Non-pigmented ciliary epithelial cell (primary cell): ENCODE results near the gene PXK.
A peak's percentile ranks its signal among the peaks of the same experiment; 100 is the strongest.

Experiments used
- DNase-seq: peaks from one replicate; pipeline ENCODE4 v3.0.0-alpha.2; 2010; ENCODE audit warnings: low read depth

Gene PXK

DNA sequence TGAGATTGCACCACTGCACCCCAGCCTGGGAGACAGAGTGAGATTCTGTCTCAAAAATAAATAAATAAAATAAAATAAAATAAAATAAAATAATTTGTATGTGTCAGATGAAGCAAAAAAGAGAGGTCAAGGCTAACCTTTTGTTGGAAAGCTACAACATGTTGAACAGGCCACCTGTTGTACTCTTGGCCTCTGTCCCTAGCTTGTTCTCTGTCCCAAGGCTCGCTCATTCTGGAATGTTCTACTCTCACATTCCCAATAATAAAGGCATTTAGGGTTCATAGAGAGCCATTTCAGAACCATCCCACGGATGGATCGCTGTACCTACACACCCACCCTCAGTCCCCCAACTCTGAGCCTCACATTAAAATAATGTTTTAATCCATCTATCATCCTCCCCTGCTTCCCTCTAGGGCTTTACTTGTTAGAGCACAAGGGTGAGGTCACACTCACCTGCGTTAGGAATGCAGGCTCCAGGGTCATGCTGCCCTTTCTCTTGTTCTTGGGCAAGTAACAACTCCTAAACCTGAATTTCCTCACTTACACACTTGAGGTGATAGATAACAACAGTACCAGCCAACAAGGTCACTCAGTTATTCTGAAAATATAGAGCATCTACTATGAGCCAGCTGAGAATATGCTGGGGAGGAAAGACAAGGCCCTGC lies 134.3 kb downstream of the PXK start:
- DNase-seq = no peak

DNA sequence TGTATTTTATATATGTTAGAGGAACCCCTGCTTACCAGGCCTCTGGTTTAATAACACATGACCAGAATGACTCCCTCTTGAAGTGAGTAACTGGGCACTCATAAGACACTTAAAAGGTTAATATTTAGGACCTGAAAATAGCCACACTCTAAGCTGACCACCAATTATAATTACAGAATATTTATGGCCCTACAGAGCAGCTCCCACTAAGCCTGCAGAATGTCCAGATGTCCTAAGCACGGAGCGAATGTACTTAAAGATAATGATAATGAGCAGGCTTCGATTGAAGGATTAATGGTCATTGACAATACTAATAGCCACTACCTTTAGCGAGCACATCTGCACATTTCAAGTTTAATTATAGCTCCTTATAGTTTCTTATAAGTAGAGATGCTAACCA lies 136.4 kb downstream of the PXK start:
- no peak for DNase-seq

DNA sequence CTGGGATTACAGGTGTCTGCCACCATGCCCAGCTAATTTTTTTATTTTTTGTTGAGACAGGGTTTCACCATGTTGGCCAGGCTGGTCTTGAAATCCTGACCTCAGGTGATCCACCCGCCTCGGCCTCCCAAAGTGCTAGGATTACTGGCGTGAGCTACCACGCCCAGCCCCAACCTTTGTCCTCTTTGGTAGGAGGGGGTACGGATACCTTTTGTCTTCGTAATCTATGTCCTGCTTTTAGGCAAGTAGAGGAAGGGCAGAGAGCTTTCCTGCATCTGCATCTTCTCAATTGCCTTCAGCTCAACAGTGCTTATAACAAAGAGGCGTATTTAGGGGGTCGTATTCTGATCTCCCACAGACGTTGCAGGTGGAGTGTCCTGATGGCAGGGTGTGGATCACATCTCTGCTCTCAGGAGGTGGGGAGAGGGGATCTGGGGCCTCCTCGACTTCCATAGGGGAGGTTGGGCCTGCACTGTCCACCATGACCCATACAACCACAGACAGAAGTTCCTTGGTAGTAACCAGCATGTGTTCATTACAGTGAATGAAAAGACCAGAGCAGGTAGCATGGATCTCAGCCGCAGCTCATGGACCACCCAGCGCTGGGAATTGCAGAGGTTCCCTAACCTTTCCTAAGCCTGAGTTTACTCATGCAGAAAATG lies 137.8 kb downstream of the PXK start:
- DNase-seq = no peak

DNA sequence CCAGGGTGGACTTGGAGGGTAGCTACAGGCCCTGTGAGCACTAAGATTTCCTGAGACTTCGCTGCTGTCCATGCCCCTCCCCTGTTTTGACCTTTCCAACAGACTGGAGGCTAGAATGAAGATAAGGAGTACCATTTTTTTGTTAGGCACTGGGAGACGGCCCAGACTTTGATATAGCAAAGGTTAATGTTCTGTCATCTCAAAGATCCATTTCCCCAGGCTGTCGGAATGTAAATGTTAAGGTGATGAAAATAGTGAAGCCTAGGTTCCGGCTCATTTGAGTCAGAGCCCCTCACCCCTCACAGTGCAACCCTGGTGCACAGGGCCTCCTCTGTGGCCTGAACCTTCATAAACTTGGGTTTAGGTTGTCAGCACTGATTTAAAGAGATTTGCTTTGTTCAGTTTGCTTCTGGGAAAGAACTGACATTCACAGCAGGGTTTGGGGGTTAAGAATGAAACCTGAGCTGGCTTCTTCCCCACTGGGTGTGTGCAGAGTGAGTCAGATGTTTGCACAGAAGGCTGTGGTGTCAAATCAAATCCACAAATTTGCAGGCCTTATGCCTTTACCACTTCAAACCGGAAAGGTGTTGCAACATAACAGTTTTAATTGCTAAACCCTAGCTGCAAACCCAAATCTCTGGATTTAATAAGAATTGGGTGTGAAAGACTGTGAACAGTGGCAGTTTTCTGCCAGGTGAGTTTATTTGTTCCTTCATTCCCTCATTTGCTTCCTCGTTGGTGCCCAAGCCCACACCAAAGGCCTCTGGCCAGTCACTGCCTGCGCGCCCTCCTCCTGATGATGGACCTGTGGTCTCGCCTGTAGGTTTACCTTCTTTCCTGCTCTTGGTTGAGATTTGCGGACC lies 138.6 kb downstream of the PXK start:
- peak; percentile 78 for DNase-seq

DNA sequence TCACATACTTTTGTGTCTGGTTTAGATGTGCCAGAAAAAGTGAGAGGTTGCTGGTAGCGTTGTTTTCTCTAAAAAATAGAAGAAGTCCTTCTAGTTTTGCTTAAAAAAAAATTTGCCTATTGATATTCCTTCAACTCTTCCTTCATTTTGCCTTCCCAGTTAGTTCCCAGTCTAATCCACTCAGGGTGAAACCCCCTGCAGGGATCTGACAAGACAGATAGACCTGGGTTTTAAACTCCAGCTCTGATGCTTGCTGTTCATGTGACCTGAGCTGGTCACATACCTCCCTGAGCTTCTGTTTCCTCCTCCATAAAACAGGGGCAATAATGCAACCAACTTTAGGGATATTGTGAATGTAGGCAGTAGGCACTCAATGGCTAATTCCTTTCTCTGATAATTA lies 140.6 kb downstream of the PXK start:
- no peak for DNase-seq

DNA sequence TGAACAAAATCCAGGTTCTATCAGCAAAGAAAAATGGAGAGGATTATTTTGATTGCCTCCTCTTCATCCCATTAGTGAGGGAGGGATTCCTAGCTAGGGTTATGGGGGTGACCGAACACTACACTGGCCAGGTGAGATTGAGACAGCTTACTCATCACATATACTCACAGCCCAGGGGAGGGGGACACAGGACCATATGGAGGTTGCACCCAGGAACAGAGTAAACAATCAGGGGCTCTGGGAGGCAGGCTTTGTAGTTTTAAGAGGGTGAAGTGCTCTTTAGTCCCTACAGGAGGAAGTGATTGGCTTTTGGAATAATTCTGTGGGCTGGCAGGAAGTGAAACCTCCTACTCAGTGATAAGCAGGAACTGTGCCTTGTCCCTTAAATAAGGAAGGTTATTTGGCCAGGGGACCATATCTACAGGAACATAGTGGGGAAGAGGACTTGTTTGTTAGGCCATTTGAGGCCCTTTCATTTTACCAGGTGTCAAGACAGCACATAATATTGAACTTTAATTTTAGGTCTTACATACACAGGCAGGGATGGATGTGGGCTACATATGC lies 141.7 kb downstream of the PXK start:
- DNase-seq = no peak

DNA sequence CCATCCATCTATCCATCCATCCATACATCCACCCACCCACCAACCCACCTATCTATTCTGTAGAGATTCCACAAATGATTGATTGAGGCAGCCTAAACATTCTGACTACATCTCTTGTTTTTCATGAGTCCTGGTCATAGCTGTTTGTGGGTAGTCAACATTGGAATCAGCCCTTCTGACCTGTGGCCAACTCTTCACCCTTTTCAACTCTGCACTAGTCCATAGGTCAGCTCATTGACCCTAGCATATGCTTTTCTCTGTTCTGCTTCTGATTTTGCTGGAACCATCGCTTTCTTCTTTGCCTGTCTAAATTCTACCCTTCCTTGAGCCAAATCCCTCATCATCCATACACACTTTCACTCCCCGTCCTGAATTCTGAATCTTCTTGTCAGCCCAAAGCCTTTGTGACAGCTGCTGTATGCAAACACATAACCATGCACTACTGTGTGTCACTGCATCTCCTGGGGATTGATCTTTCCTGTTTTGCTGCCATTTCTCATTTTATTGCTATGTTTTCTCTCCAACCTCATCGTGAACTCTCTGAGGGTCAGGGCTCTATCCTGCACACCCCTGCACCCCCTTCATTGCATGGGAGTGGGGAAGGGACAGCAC lies 142.4 kb downstream of the PXK start:
- DNase-seq = no peak
